Measurements from ENCODE around the gene ULK3. TPM values are rescaled to one million over a fixed set of nuclear protein-coding genes. Genes with fewer than 3 reads are reported as not detected.

Gene ULK3
- total RNA-seq, 2 donors from 2014 or later = 34.9 to 72.2 TPM

GRCh38 chr15:74884428-74885223 is 41.7 kb upstream of the ULK3 start:
- Histone ChIP-seq H3K4me1 (ENCODE audit: control insufficient read depth in 1 of 2, low read depth in 2 of 2) (peaks cover 5 to 9% of the 10 kb centered on the region in 2 donors), H3K27me3 (replicated peaks; ENCODE audit: insufficient read depth) (no peaks in the 10 kb centered on the region), H3K36me3 (no peaks in the 10 kb centered on the region), H3K9me3 (no peaks in the 10 kb centered on the region), H3K4me3 (no peak overlapping the region), H3K27ac (no peak overlapping the region)
- no peak for ATAC-seq (ENCODE audit: insufficient number of reproducible peaks, low FRiP score, low read depth)
- DNase-seq (ENCODE audit: low spot score) = no peak
- no peak for TF ChIP-seq CTCF (IDR thresholded peaks at IDR 0.05)

DNA sequence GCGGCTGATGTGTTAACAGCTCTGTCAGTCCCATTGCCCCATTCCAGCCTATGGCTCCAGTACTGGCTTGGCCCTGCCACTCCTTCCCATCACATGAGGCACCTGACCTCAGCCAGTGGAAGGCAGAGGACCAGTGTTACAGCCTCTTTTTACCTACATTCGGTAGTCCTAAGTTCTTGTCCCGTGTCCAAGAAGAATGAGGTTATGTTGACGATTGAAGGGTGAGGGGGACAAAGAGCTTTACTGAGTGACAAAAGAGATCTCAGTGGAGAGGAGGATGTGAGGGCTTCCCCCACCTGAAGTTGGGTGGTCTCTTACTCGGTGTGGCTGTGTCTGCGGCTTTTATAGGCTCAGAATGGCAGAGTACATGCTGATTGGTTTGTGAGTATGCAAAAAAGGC is 39.6 kb upstream of the ULK3 start:
- Histone ChIP-seq H3K27me3 (replicated peaks; ENCODE audit: insufficient read depth) (no peaks in the 10 kb centered on the region), H3K36me3 (no peaks in the 10 kb centered on the region), H3K27ac (no peak overlapping the region), H3K4me1 (ENCODE audit: control insufficient read depth in 1 of 2, low read depth in 2 of 2) (no peaks in the 10 kb centered on the region), H3K9me3 (no peaks in the 10 kb centered on the region), H3K4me3 (no peak overlapping the region)
- ATAC-seq (ENCODE audit: insufficient number of reproducible peaks, low FRiP score, low read depth) (no peak), DNase-seq (ENCODE audit: low spot score) (no peak)
- no peak for TF ChIP-seq CTCF (IDR thresholded peaks at IDR 0.05)

DNA sequence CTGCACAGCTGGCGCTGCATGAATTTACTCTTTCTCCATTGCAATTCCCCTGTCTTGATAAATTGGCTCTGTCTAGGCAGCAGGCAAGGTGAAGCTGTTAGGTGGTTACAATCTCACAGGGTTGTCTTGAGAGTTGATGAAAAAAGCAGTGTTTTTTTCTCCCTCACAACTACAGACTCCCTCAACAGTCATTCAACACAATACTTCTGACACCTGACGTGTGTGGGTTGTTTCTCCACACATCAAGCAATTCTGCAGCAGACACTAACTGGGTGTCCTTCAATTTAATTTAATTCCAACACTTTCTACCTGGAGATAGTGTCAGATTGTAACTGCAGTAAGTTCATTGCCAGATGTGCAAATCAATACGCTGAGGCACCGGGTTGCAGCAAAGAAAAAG is 35.3 kb upstream of the ULK3 start:
- ATAC-seq (ENCODE audit: insufficient number of reproducible peaks, low FRiP score, low read depth) (no peak), DNase-seq (ENCODE audit: low spot score) (no peak)
- Histone ChIP-seq H3K36me3 (no peaks in the 10 kb centered on the region), H3K27me3 (replicated peaks; ENCODE audit: insufficient read depth) (no peaks in the 10 kb centered on the region), H3K27ac (no peak overlapping the region), H3K4me1 (ENCODE audit: control insufficient read depth in 1 of 2, low read depth in 2 of 2) (peaks cover 0 to 5% of the 10 kb centered on the region in 2 donors), H3K9me3 (no peaks in the 10 kb centered on the region), H3K4me3 (no peak overlapping the region)
- no peak for TF ChIP-seq CTCF (IDR thresholded peaks at IDR 0.05)

GRCh38 chr15:74873756-74874424 is 30.9 kb upstream of the ULK3 start:
- DNase-seq (ENCODE audit: low spot score) (no peak), ATAC-seq (ENCODE audit: insufficient number of reproducible peaks, low FRiP score, low read depth) (no peak)
- H3K9me3 ChIP-seq = no peaks in the 10 kb centered on the region
- TF ChIP-seq CTCF (IDR thresholded peaks at IDR 0.05) = no peak
- H3K4me3 ChIP-seq = peak overlapping the region; percentile 87
- peaks cover 32 to 41% of the 10 kb centered on the region in 2 donors for H3K4me1 ChIP-seq (ENCODE audit: control insufficient read depth in 1 of 2, low read depth in 2 of 2)
- peak overlapping the region; percentile 16 to 45 for H3K27ac ChIP-seq
- H3K36me3 ChIP-seq = no peaks in the 10 kb centered on the region
- H3K27me3 ChIP-seq (replicated peaks; ENCODE audit: insufficient read depth) = no peaks in the 10 kb centered on the region

DNA sequence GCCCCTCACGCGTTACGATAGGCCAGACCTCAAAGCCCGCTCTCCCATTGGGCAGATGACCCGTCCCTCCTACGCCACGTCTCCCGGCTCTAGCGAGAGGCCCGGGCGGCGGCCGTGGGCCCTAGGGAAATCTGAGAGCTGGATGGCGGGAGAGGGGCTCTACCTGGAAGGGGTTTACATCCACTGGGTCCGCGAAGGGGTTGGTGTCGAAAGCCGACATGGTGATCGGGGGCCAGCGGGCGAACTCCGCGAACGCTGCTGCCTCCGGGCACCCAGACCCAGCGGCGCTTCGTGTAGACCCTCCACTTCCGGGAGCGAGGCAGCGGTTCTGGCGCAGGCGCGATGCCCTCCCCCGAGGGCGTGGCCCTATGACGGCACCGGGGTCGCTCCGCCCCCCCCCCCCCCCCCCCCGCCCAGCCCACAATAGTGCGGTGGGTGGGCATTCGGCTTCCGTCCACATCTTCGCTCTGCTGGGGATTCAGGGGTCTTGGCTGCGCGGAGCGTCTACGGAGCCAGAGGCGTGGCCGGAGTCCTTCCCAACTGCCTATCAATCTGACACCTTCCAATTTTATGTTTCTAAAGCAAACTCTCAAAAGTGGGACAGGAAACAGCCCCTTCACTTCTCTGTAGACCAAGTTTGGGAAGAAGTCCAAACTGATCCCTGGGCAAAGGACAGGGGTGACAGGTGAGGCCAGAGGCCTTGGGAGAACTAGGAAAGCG is 30.2 kb upstream of the ULK3 start, which contains the start of gene SCAMP2:
SCAMP2 (minus strand) TSS at position 330 of the 720 bp plus-strand sequence; CDS start at position 220, 110 bp downstream.
- TF ChIP-seq CTCF (IDR thresholded peaks at IDR 0.05) = no peak
- H3K9me3 ChIP-seq = no peaks in the 10 kb centered on the region

More for the DNA sequence above, 30.2 kb upstream of the ULK3 start, which contains the start of gene SCAMP2:
- Histone ChIP-seq H3K27me3 (replicated peaks; ENCODE audit: insufficient read depth) (no peaks in the 10 kb centered on the region), H3K4me1 (ENCODE audit: control insufficient read depth in 1 of 2, low read depth in 2 of 2) (peaks cover 39 to 48% of the 10 kb centered on the region in 2 donors), H3K36me3 (no peaks in the 10 kb centered on the region), H3K4me3 (peak within 1 kb of the TSS; percentile 87), H3K27ac (peak within 1 kb of the TSS; percentile 84 to 92)
- peak; percentile 93 for ATAC-seq (ENCODE audit: insufficient number of reproducible peaks, low FRiP score, low read depth)
- DNase-seq (ENCODE audit: low spot score) = peak; percentile 74

Measured in thoracic aorta (tissue), 2 donors.